Skeletal muscle satellite cell (primary cell): Measurements from ENCODE around the gene SEMA3C.

ENCODE experiments used
- H3K27me3 ChIP-seq: 2 replicates; pipeline ENCODE4 v1.7.0; 2013; ENCODE audit warnings: low read length; ENCODE audit not compliant: control insufficient read depth, insufficient read depth
- H3K36me3 ChIP-seq: 2 replicates; pipeline ENCODE4 v1.7.0; 2013; ENCODE audit warnings: mild to moderate bottlenecking, control low read depth, low read length; ENCODE audit not compliant: insufficient read depth
- H3K4me1 ChIP-seq: 2 replicates; pipeline ENCODE4 v1.7.0; 2013; ENCODE audit warnings: low read length; ENCODE audit not compliant: control insufficient read depth, insufficient read depth
- H3K4me2 ChIP-seq: 2 replicates; pipeline ENCODE4 v1.7.0; 2013; ENCODE audit warnings: mild to moderate bottlenecking, low read length
- H3K4me3 ChIP-seq: 2 replicates; pipeline ENCODE4 v1.7.0; 2013; ENCODE audit warnings: low read length
- H3K9ac ChIP-seq: 2 replicates; pipeline ENCODE4 v1.7.0; 2013; ENCODE audit warnings: mild to moderate bottlenecking, low read depth, low read length, moderate library complexity
- H3K9me3 ChIP-seq: replicated peaks from 2 replicates; pipeline ENCODE4 v1.7.0; 2013; ENCODE audit warnings: mild to moderate bottlenecking, control low read depth, low read length

SEMA3C gene

DNA sequence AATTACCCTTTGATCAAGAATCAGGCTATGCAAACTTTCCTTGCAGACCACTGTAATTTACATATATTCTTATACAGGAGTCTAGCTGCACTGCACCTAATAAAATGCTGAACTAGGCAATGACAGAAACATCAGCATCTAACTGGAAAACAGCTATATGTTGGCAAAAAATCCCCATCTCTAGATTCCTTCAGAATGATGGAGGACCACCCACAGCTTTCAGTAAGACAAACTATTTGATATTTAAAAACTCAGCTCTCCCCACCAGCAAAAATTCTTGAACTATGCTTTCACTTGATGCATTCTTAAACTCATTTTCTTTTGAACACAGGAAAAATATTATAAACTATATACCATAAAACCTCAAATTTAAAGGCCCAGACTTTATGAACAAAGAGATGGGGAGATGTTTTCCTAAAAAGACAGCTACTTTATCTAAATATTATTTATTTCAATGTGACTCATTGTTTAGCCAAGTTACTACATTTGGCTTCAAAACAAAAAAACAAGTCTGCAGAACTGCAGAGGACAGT lies 77.4 kb downstream of the SEMA3C start:
- H3K36me3 ChIP-seq, result peaks cover 17% of the 10 kb centered on the region
- H3K9me3 ChIP-seq, result no peaks in the 10 kb centered on the region
- no peak overlapping the region for H3K4me3 ChIP-seq
- peak overlapping the region; percentile 51 for H3K4me2 ChIP-seq
- no peak overlapping the region for H3K9ac ChIP-seq
- H3K4me1 ChIP-seq, result peaks cover 23% of the 10 kb centered on the region
- H3K27me3 ChIP-seq, result no peaks in the 10 kb centered on the region

DNA sequence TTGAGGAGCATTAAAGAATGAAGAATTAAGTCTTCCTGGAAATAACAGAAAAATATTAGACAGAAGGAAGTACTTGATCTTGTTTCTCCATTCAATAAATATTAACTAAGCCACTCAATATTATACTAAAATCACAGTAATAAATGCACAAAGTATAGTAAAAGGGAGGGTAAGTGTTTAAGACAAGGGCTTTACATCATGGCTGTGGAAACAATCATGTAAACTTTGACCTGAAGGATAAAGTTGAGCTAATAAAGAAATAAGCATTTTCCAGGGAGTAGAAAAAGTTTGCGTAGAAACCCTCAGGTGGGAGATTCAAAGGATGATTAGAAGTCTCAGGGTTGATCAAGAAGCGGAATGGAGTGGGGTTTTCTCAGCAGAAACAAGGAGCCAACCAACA lies 78.2 kb downstream of the SEMA3C start:
- Histone ChIP-seq H3K4me1 (peaks cover 23% of the 10 kb centered on the region), H3K9ac (no peak overlapping the region), H3K9me3 (no peaks in the 10 kb centered on the region), H3K36me3 (peaks cover 21% of the 10 kb centered on the region), H3K4me2 (no peak overlapping the region), H3K4me3 (no peak overlapping the region), H3K27me3 (no peaks in the 10 kb centered on the region)

DNA sequence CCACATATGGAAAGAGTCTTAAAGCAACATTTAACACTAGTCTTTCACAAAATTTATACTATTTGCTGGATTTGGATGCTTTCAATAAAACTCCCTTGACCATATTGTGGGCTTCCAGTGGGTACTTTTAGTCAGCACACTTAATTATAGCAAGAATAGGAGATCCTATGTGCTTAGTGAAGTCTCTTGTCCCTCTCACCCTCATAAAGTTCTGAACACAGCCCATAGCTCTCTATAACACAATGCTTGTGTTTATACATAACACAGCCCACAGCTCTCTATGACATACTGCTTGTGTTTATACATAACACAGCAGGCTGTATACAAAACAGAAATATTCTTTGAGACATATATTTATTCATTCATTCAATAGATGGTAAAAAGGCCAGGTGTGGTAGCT lies 79.0 kb downstream of the SEMA3C start:
- peaks cover 20% of the 10 kb centered on the region for H3K36me3 ChIP-seq

DNA sequence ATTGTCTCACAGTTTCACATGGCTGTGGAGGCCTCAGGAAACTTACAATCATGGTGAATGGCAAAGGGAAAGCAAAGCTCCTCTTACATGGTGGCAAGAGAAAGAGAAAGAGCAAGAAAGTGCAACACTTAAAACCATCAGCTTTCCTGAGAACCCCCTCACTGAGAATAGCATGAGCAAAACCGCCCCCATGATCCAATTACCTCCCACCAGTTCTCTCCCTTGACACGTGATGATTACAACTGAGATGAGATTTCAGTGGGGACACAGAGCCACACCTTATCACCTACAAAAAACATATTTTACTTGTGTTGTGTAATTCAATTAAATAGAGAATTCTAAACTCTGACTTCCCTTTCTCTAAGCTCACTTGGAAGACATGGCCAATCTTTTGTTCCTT lies 80.2 kb downstream of the SEMA3C start:
- no peak overlapping the region for H3K4me2 ChIP-seq
- no peaks in the 10 kb centered on the region for H3K27me3 ChIP-seq
- no peak overlapping the region for H3K9ac ChIP-seq
- H3K4me1 ChIP-seq, result peaks cover 23% of the 10 kb centered on the region
- no peak overlapping the region for H3K4me3 ChIP-seq
- no peaks in the 10 kb centered on the region for H3K9me3 ChIP-seq
- H3K36me3 ChIP-seq, result peaks cover 16% of the 10 kb centered on the region

More for the DNA sequence above, 79.0 kb downstream of the SEMA3C start:
- no peak overlapping the region for H3K4me3 ChIP-seq
- no peak overlapping the region for H3K9ac ChIP-seq
- peaks cover 23% of the 10 kb centered on the region for H3K4me1 ChIP-seq
- H3K9me3 ChIP-seq, result no peaks in the 10 kb centered on the region
- no peak overlapping the region for H3K4me2 ChIP-seq
- H3K27me3 ChIP-seq, result no peaks in the 10 kb centered on the region

DNA sequence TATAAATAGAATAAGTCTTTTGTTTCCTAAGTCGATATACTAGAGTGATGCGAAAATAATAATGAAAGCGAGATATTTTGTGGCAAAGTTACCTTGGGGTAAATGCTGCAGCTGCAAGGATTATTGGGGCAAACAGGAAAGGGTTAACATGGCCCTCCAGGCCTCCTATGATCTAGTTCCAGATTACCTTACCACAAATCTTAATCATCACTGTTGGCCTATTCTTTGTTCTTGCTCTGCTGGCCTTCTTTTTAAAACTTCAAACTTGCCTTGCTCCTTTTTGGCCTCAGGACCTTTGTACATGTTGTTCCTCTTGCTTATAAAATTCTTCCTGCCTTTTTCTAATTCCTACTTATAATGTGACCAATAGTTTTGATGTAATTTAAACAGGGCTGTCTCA lies 81.5 kb downstream of the SEMA3C start:
- no peak overlapping the region for H3K9ac ChIP-seq
- H3K4me1 ChIP-seq, result peaks cover 16% of the 10 kb centered on the region
- H3K36me3 ChIP-seq, result peaks cover 16% of the 10 kb centered on the region
- H3K4me3 ChIP-seq, result no peak overlapping the region
- no peak overlapping the region for H3K4me2 ChIP-seq
- no peaks in the 10 kb centered on the region for H3K27me3 ChIP-seq
- no peaks in the 10 kb centered on the region for H3K9me3 ChIP-seq

DNA sequence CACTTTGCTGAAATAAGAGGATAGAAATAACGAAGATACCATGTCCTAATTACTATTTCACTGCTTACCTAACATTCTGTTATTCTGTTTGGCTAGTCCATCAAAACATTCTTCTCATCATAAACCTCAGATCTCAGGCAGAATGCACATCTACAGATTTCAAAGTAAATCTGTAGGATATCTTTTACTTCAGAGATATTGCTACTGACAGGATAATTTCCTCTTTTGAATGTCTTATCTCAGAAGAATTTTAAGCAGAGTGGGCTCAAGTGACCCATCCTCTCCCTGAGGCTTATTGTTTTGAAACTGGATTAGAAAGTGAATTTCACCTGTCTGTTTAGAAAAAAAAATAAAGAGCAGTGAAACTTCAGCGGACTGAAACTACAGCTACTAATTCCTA lies 83.6 kb downstream of the SEMA3C start:
- H3K9ac ChIP-seq, result no peak overlapping the region
- peaks cover 8% of the 10 kb centered on the region for H3K4me1 ChIP-seq
- H3K4me3 ChIP-seq, result no peak overlapping the region

DNA sequence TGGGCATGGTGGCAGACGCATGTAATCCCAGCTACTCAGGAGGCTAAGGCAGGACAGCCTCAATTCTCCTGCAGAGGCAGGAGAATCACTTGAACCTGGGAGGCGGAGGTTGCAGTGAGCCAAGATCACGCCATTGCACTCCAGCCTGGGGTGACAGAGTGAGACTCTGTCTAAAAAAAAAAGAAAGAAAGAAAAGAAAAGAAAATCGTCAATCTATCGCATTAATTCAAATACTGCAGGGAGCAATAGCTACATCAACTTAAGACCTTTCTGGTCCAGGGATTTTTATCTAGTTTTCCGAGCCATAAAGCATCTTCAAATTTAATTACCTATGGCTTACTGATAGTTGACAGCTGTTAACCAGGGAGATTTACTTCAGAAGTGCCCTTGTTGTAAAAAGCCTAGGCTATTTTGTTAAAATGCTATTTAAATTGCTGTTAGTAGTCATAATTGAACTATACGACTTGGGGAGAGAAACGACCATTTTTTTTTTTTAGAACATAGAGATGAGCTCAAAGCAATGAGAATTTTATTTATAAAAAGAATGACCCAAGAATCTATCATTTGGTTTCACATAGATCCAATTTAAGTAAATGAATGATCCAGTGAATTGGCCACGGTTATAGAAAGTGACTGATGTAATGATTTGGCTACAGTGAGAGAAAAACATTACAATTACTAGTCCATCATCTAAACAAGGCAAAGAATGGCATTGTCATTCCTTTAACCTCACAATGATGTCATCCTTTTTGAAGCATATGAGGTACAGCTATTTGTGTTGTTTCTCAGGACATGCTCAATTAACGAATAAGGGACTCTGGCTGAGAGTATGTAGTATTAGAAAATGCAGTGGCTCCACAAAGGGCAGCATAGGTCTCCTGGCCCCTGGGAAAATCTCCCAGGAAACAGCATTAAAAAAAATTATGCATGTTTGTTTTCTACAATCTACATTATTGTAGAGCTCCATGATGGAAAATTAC lies 85.3 kb downstream of the SEMA3C start:
- Histone ChIP-seq H3K9me3 (no peaks in the 10 kb centered on the region), H3K4me1 (peaks cover 8% of the 10 kb centered on the region), H3K4me3 (no peak overlapping the region), H3K36me3 (peaks cover 12% of the 10 kb centered on the region), H3K9ac (no peak overlapping the region), H3K27me3 (no peaks in the 10 kb centered on the region), H3K4me2 (no peak overlapping the region)

More for the DNA sequence above, 83.6 kb downstream of the SEMA3C start:
- Histone ChIP-seq H3K9me3 (no peaks in the 10 kb centered on the region), H3K4me2 (no peak overlapping the region), H3K36me3 (peaks cover 16% of the 10 kb centered on the region), H3K27me3 (no peaks in the 10 kb centered on the region)

DNA sequence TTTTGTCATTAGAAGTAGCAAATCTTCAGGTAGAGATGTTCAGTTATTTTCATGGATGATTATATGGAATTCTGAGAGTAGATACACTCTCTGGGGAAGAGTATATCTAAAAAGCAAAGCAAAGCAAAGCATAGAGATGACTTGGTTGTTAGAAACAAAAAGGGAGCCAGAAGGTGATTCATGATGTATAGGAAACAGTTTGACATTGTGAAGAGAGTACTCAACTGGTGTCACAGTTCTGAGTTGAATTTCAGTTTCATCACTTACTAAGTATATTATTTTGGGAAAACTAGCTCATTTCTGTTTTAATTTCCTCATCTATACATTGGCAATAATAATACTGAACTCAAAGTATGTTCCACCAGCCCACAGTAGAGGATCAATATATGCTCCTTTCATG lies 86.8 kb downstream of the SEMA3C start:
- H3K9ac ChIP-seq, result no peak overlapping the region
- peaks cover 12% of the 10 kb centered on the region for H3K4me1 ChIP-seq
- no peak overlapping the region for H3K4me3 ChIP-seq
- H3K9me3 ChIP-seq, result no peaks in the 10 kb centered on the region
- no peak overlapping the region for H3K4me2 ChIP-seq
- no peaks in the 10 kb centered on the region for H3K27me3 ChIP-seq
- H3K36me3 ChIP-seq, result peaks cover 5% of the 10 kb centered on the region

DNA sequence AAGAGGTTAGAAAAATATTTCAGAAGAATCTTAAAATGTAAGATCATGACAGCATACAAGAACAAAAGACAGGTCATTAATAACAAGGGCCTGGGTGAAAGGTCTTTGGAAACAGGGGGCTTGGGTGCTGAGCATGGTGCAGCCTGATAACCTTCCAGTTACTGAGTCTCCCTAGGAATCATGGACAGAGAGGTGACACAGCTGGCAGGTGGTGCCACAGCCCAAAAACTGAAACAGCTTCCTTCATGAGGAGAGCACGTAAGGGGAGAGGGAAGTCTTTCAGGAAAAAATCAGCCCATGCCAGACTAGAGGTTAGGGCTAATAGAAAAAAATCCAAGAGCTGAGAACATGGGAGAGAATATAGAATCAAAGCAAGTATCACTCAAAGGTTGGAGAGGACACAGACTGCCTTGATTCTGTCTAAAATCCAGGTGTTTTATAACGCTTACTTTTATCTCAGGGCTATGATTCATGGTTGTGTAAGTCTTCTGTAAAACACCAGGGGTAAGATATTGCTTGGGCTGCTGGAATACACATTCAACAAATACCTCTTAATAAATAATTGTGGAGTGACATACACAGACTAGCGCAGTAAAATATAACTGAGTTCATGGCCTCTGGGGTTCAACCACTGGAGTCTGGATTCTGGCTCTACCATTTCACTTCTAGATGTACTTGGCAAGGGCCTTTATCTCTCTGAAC lies 88.1 kb downstream of the SEMA3C start:
- Histone ChIP-seq H3K4me2 (no peak overlapping the region), H3K36me3 (peaks cover 12% of the 10 kb centered on the region), H3K9me3 (no peaks in the 10 kb centered on the region), H3K4me3 (no peak overlapping the region), H3K9ac (no peak overlapping the region), H3K4me1 (peaks cover 16% of the 10 kb centered on the region), H3K27me3 (no peaks in the 10 kb centered on the region)

DNA sequence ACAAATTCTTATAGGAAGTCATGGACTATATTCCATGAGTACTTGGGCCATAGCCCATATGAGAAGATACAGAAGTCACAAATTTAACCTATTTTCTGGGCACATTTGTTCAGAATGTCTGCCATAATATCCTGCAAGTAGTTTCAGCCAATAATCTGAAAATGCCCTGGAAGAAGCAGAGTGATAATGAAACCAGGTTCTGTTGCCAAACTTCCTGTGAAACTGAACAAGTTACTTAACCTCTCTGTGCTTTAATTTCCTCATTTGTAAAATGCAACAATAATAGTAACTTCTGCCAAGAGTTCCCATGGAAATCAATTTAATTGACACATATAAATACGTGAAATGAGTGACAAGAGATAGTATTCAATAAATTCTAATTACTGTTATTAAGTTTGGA lies 88.8 kb downstream of the SEMA3C start:
- Histone ChIP-seq H3K9ac (no peak overlapping the region), H3K4me1 (peaks cover 16% of the 10 kb centered on the region)

DNA sequence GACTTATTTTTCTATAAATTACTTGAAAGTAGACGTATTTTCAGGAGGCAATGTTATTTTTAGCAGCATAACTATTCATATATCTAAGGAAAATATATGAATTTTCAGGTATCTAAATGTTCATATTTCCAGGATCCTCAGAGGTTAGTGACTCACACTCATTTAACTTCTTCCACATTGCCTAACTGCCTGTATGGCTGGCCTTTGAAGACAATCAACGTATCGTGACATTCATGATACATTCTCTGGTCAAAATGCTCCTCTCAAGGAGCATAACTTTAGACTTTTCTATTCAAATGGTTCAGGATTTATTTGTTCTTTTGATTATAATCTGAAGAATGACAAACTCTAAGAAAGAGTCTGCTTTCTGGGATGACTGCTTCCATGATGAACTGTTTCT lies 89.3 kb downstream of the SEMA3C start:
- Histone ChIP-seq H3K9ac (no peak overlapping the region), H3K4me3 (no peak overlapping the region), H3K4me2 (no peak overlapping the region), H3K4me1 (peaks cover 16% of the 10 kb centered on the region), H3K27me3 (no peaks in the 10 kb centered on the region), H3K9me3 (no peaks in the 10 kb centered on the region), H3K36me3 (peaks cover 20% of the 10 kb centered on the region)

More for the DNA sequence above, 88.8 kb downstream of the SEMA3C start:
- no peak overlapping the region for H3K4me2 ChIP-seq
- peaks cover 19% of the 10 kb centered on the region for H3K36me3 ChIP-seq
- no peaks in the 10 kb centered on the region for H3K27me3 ChIP-seq
- no peak overlapping the region for H3K4me3 ChIP-seq
- no peaks in the 10 kb centered on the region for H3K9me3 ChIP-seq
